ENCODE measurements around the gene PTPRN2.

The PTPRN2 gene

GRCh38 chr7:157664034-157664433, 923.6 kb downstream of the PTPRN2 start:
- TF ChIP-seq CTCF (IDR thresholded peaks at IDR 0.05; ENCODE audit: low read depth, low read length, missing control alignments): no peak
- no peak overlapping the region for H3K4me3 ChIP-seq (ENCODE audit: low read depth, low read length)
- no peak for DNase-seq (ENCODE audit: low read depth)

DNA sequence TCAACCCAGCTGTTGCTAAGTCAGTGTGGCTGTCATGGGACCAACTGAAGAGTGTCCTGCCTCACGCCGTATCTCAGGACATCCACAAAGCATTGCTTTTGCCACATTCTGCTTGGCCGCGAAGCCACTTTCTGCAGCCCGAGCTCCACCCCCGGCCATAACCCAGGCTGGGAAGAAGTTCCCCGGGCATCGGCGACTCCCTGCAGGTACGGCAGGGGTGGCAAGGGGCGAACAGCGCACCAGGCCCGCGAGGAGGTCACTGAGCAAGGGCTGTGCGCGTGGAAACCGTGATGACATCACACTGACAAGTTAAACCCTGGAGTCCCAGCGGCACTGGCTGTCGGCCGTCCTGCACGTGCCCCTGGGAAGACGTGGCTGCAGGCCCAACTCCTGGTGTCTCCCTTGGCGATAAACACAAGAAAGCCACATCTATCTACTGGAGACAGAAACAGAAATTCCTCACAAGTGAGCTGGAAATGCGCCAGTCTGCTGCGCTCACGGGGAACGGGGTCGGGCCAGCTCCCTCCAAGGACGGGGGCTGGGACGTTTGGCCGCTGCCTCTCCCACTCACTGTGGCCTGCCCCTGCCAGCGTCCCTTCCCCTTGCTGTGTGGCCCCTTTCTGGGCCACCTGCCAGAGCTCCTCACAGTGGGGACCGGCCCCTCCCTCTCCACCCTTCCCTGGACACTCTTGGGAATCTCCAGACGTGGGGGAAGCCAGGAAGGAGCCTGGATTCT, 924.5 kb downstream of the PTPRN2 start:
- no peak for DNase-seq (ENCODE audit: low read depth)

GRCh38 chr7:157662110-157662791, 925.4 kb downstream of the PTPRN2 start:
- DNase-seq (ENCODE audit: low read depth): no peak
- no peak overlapping the region for H3K4me3 ChIP-seq (ENCODE audit: low read depth, low read length)
- TF ChIP-seq CTCF (IDR thresholded peaks at IDR 0.05; ENCODE audit: low read depth, low read length, missing control alignments): no peak

More for the DNA sequence above, 924.5 kb downstream of the PTPRN2 start:
- no peak for TF ChIP-seq CTCF (IDR thresholded peaks at IDR 0.05; ENCODE audit: low read depth, low read length, missing control alignments)
- H3K4me3 ChIP-seq (ENCODE audit: low read depth, low read length): no peak overlapping the region

DNA sequence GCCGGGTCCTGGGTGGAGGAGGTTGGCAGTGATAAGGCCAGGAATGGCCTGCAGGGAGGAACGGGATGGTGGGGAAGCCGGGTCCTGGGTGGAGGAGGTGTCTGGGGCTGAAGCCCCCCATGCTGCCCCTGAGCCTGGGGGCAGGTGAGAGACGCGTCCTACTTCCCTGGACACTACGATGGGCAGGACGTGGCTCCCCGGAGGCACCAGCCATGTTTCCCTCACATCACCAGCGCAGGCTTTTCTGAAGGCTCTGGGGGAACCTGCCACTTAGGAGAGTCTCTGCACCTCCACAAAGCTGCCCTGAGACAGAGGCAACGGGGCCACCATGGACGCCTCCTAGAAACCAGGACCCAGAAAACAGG, 926.0 kb downstream of the PTPRN2 start:
- no peak overlapping the region for H3K4me3 ChIP-seq (ENCODE audit: low read depth, low read length)
- TF ChIP-seq CTCF (IDR thresholded peaks at IDR 0.05; ENCODE audit: low read depth, low read length, missing control alignments): no peak
- no peak for DNase-seq (ENCODE audit: low read depth)

GRCh38 chr7:157660971-157661610, 926.5 kb downstream of the PTPRN2 start:
- H3K4me3 ChIP-seq (ENCODE audit: low read depth, low read length): no peak overlapping the region
- no peak for TF ChIP-seq CTCF (IDR thresholded peaks at IDR 0.05; ENCODE audit: low read depth, low read length, missing control alignments)
- no peak for DNase-seq (ENCODE audit: low read depth)

DNA sequence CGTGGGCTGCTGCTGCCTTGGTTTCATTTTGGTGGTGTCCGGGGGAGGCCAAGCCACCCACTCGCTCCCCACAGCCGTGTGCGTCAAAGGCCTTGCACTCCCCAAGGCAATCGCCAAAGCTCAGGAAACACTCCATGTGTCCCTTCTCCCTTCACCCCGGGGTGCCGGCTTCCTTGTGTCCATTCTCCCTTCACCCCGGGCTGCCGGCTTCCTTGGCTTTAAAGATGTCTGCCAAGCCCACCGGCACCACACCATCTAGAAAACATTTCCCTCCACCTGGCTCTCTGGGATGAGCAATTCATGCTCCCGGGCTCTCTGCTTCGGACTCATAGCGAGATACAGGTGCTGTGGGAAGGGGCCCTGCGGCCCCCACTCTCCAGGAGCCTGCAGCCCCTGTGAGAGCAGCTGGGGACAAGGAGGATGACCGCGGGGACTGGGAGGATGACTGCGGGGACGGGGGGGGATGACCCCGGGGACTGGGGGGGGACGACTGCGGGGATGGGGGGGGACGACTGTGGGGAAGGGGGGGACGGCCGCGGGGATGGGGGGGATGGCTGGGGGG, 928.7 kb downstream of the PTPRN2 start:
- H3K4me3 ChIP-seq (ENCODE audit: low read depth, low read length): no peak overlapping the region
- TF ChIP-seq CTCF (IDR thresholded peaks at IDR 0.05; ENCODE audit: low read depth, low read length, missing control alignments): no peak

More for the DNA sequence above, 928.7 kb downstream of the PTPRN2 start:
- DNase-seq (ENCODE audit: low read depth): no peak
